Thoracic aorta (tissue), 2 donors: ENCODE measurements around the gene SHANK3. TPM values are rescaled to one million over a fixed set of nuclear protein-coding genes. Genes with fewer than 3 reads are reported as not detected.

ENCODE experiments used
- ATAC-seq: fragments of 150-250 bp; one replicate; pipeline ENCODE4 v1.8.0; 2017; ENCODE audit warnings: low read depth; ENCODE audit not compliant: insufficient number of reproducible peaks, low FRiP score
- DNase-seq: peaks from one replicate; pipeline ENCODE4 v3.0.0-alpha.2; 2020; ENCODE audit warnings: low spot score
- H3K27ac ChIP-seq, 2 donors: fragments of 200-600 bp; sonication (generic); 1 replicate in 1 of 2; 2 replicates in 1 of 2; pipeline ENCODE4 v1.5.1; 2016; ENCODE audit warnings: mild to moderate bottlenecking in 2 of 2, moderate library complexity in 2 of 2
- H3K27me3 ChIP-seq: fragments of 200-600 bp; sonication (generic); replicated peaks from 2 replicates; pipeline ENCODE4 v1.6.0; 2016; ENCODE audit warnings: mild to moderate bottlenecking; ENCODE audit not compliant: insufficient read depth
- H3K36me3 ChIP-seq: fragments of 200-600 bp; sonication (generic); one replicate; pipeline ENCODE4 v1.5.1; 2016
- H3K4me1 ChIP-seq, 2 donors: fragments of 200-600 bp; sonication (generic); 1 replicate in 1 of 2; 2 replicates in 1 of 2; pipeline versions ENCODE4 v1.5.1 to v1.6.0; 2016; ENCODE audit warnings: low read depth in 2 of 2, mild to moderate bottlenecking in 1 of 2; ENCODE audit not compliant: control insufficient read depth in 1 of 2
- H3K4me3 ChIP-seq: fragments of 200-600 bp; sonication (generic); 2 replicates; pipeline ENCODE4 v1.5.1; 2016; ENCODE audit warnings: mild to moderate bottlenecking
- H3K9me3 ChIP-seq: fragments of 200-600 bp; sonication (generic); 2 replicates; pipeline ENCODE4 v1.5.1; 2016
- CTCF ChIP-seq: fragments of 200-600 bp; sonication (generic); IDR thresholded peaks from one replicate; pipeline ENCODE4 v1.5.1; 2019; ENCODE audit warnings: antibody characterized with exemption
- total RNA-seq, 2 donors: library from RNA; depleted of rRNA; stranded (reverse); fragments of >200 nt; gene quantifications; one replicate each; pipeline versions ENCODE4 v1.1.0 to v1.2.3, GENCODE V29; 2016

The SHANK3 gene
- total RNA-seq, 2 donors from 2014 or later = 10.7 to 14.3 TPM

GRCh38 chr22:50717709-50718351 lies 45.2 kb downstream of the SHANK3 start:
- Histone ChIP-seq H3K27me3 (no peaks in the 10 kb centered on the region), H3K4me3 (no peak overlapping the region), H3K9me3 (no peaks in the 10 kb centered on the region), H3K36me3 (no peaks in the 10 kb centered on the region), H3K4me1 (no peaks in the 10 kb centered on the region), H3K27ac (no peak overlapping the region)
- DNase-seq (no peak), ATAC-seq (no peak)
- no peak for TF ChIP-seq CTCF

GRCh38 chr22:50718352-50718709 lies 45.7 kb downstream of the SHANK3 start:
- no peak for TF ChIP-seq CTCF
- H3K36me3 ChIP-seq = no peaks in the 10 kb centered on the region
- H3K4me1 ChIP-seq = no peaks in the 10 kb centered on the region
- ATAC-seq (no peak), DNase-seq (no peak)
- no peaks in the 10 kb centered on the region for H3K27me3 ChIP-seq
- no peaks in the 10 kb centered on the region for H3K9me3 ChIP-seq
- H3K27ac ChIP-seq = no peak overlapping the region
- no peak overlapping the region for H3K4me3 ChIP-seq

GRCh38 chr22:50719814-50720300 lies 47.2 kb downstream of the SHANK3 start:
- no peak overlapping the region for H3K27ac ChIP-seq
- no peaks in the 10 kb centered on the region for H3K27me3 ChIP-seq
- no peaks in the 10 kb centered on the region for H3K9me3 ChIP-seq
- no peak for ATAC-seq
- TF ChIP-seq CTCF = no peak
- H3K36me3 ChIP-seq = no peaks in the 10 kb centered on the region
- DNase-seq = no peak
- H3K4me3 ChIP-seq = no peak overlapping the region
- no peaks in the 10 kb centered on the region for H3K4me1 ChIP-seq

- ATAC-seq (no peak), DNase-seq (no peak)
- no peak for TF ChIP-seq CTCF
- Histone ChIP-seq H3K27me3 (no peaks in the 10 kb centered on the region), H3K27ac (no peak overlapping the region), H3K36me3 (no peaks in the 10 kb centered on the region), H3K9me3 (no peaks in the 10 kb centered on the region), H3K4me3 (no peak overlapping the region), H3K4me1 (no peaks in the 10 kb centered on the region)
Observed at GRCh38 chr22:50720301-50721256, 48.0 kb downstream of the SHANK3 start.

- no peak overlapping the region for H3K27ac ChIP-seq
- no peak overlapping the region for H3K4me3 ChIP-seq
- DNase-seq (no peak), ATAC-seq (no peak)
- H3K27me3 ChIP-seq = no peaks in the 10 kb centered on the region
- H3K36me3 ChIP-seq = no peaks in the 10 kb centered on the region
- H3K9me3 ChIP-seq = no peaks in the 10 kb centered on the region
- TF ChIP-seq CTCF = no peak
- no peaks in the 10 kb centered on the region for H3K4me1 ChIP-seq
Observed at GRCh38 chr22:50721257-50721844, 48.7 kb downstream of the SHANK3 start.
